IPS DF 6.9 (cell line): ENCODE measurements around the gene CYB5R4.
"Not testable (repeated sequence)": the region's sequence is repeated elsewhere in the genome, so short reads cannot be mapped to it uniquely, and the experiment has no call there.

Source experiments
- DNase-seq: peaks from one replicate; pipeline ENCODE4 v3.0.0-alpha.2; 2013; ENCODE audit warnings: low read depth, low spot score
- H3K27ac ChIP-seq: one replicate; pipeline ENCODE4 v1.5.1; 2013; ENCODE audit warnings: low read length, control low read depth
- H3K27me3 ChIP-seq: 2 replicates; pipeline ENCODE4 v1.6.1; 2013; ENCODE audit warnings: mild to moderate bottlenecking, low read length; ENCODE audit not compliant: control insufficient read depth, insufficient read depth
- H3K36me3 ChIP-seq: 2 replicates; pipeline ENCODE4 v1.6.1; 2013; ENCODE audit warnings: low read length; ENCODE audit not compliant: control insufficient read depth, insufficient read depth
- H3K4me1 ChIP-seq: 2 replicates; pipeline ENCODE4 v1.6.1; 2013; ENCODE audit warnings: low read length; ENCODE audit not compliant: control insufficient read depth, insufficient read depth
- H3K4me3 ChIP-seq: 2 replicates; pipeline ENCODE4 v1.5.1; 2013; ENCODE audit warnings: mild to moderate bottlenecking, low read length
- H3K9me3 ChIP-seq: 2 replicates; pipeline ENCODE4 v1.6.1; 2013; ENCODE audit warnings: low read length, inconsistent platforms; ENCODE audit not compliant: control insufficient read depth, insufficient read depth
- WGBS: extraction: QIAGEN DNeasy Blood & Tissue Kit; methylation state at CpG from one replicate; pipeline ENCODE4 v1.1.7; 2013; ENCODE audit warnings: mixed read lengths, missing lambda C conversion rate; ENCODE audit not compliant: insufficient read length, insufficient coverage; 5-methylcytosine and 5-hydroxymethylcytosine counted together

The CYB5R4 gene

DNA sequence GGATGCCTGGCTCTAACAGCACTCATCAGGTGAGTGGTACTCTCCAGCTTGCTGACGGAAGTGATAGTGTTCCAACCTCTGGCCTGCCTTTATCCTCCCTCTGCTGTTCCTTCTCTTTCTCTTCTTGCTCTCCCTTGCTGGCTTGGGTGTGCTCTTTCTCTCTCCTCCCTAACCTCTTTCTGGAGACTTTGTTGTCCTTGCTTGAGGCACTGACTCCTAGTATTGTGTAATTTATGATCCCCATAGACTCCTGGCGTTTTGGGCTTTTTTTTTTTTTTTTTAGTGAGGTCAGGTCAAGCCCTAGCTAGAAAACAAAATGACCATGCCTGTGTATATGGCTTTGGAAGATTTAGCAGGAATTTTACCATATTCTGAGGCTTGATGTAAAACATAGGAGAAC, 89.4 kb downstream of the CYB5R4 start:
- WGBS: no CpG with 5 or more reads among the region's 2 CpGs
- H3K36me3 ChIP-seq: no peaks in the 10 kb centered on the region
- DNase-seq: no peak
- no peaks in the 10 kb centered on the region for H3K9me3 ChIP-seq
- H3K4me1 ChIP-seq: no peaks in the 10 kb centered on the region
- H3K27me3 ChIP-seq: no peaks in the 10 kb centered on the region
- H3K4me3 ChIP-seq: no peak overlapping the region
- H3K27ac ChIP-seq: no peak overlapping the region

DNA sequence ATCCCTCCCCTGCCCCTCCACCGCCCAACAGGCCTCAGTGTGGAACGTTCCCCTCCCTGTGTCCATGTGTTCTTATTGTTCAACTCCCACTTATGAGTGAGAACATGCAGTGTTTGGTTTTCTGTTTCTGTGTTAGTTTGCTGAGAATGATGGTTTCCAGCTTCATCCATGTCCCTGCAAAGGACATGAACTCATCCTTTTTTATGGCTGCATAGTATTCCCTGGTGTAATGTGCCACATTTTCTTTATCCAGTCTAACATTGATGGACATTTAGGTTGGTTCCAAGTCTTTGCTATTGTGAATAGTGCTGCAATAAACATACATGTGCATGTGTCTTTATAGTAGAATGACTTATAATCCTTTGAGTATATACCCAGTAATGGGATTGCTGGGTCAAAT, 91.9 kb downstream of the CYB5R4 start:
- H3K27ac ChIP-seq, H3K4me1 ChIP-seq, H3K36me3 ChIP-seq, H3K4me3 ChIP-seq, DNase-seq, H3K9me3 ChIP-seq, H3K27me3 ChIP-seq: not testable (repeated sequence)
- no CpG with 5 or more reads among the region's 2 CpGs for WGBS

DNA sequence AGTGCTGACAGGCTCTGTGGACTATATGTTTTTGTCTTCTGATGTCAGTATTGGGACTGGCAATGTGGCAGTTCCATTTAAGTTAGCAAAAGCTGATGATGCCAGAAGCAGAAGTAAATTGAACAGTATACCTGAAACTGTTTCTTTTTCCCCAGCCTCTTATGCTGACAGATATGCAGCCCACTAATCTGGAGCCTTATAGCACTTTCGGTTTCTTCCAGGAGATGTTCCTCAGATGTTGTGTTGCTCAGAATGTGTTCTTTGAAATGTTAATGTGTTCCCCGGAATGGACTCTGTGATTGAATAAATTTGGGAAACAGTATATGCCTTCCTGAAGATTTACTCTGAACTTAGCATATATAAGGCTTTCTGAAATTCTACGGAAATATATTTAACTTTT, 93.3 kb downstream of the CYB5R4 start:
- DNase-seq: no peak
- H3K36me3 ChIP-seq: no peaks in the 10 kb centered on the region
- H3K4me3 ChIP-seq: no peak overlapping the region
- H3K9me3 ChIP-seq: no peaks in the 10 kb centered on the region
- no CpG with 5 or more reads among the region's 3 CpGs for WGBS
- no peaks in the 10 kb centered on the region for H3K4me1 ChIP-seq
- H3K27me3 ChIP-seq: no peaks in the 10 kb centered on the region
- no peak overlapping the region for H3K27ac ChIP-seq

DNA sequence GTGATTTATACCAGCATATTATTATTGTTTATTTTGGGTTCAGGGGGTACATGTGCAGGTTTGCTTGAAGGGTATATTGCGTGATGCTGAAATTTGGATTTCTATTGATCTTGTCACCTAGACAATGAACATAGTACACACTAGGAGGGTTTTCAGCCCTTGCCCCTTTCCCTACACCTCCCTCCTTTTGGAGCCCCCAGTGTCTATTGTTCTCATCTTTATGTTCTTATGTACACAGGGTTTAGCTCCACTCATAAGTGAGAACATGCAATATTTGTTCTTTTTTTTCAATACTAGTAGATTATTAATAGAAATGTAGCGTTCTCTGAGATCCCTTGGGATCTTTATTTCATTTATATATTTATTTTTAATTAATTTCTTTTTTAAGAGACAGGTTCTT, 94.9 kb downstream of the CYB5R4 start:
- H3K9me3 ChIP-seq: no peaks in the 10 kb centered on the region
- no peaks in the 10 kb centered on the region for H3K27me3 ChIP-seq
- H3K36me3 ChIP-seq: no peaks in the 10 kb centered on the region
- no CpG with 5 or more reads among the region's 2 CpGs for WGBS
- no peak overlapping the region for H3K4me3 ChIP-seq
- no peak overlapping the region for H3K27ac ChIP-seq
- no peak for DNase-seq
- no peaks in the 10 kb centered on the region for H3K4me1 ChIP-seq

DNA sequence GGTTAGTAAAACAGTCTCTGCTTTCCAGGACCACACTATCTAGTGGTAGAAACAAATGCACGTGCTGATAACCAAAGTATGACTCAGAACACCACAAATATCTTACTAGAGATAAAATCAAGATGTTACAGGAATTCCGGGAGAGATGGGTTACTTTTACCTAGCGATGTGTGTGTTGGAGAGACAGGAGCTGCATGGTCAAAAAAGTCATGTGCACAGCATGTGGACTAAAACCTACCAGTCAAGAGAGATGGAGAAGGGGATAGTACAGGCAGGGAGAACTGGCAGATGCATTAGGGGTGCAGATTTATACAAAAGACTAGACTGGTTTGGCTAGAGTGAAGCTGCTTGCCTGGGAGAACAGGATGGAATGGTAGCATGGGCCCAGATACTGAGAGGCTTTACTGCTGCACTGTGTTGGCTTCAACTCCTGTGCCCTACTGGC, 98.8 kb downstream of the CYB5R4 start:
- Histone ChIP-seq H3K4me1 (no peaks in the 10 kb centered on the region), H3K36me3 (no peaks in the 10 kb centered on the region), H3K27me3 (no peaks in the 10 kb centered on the region), H3K9me3 (no peaks in the 10 kb centered on the region), H3K4me3 (no peak overlapping the region), H3K27ac (no peak overlapping the region)
- no peak for DNase-seq
- no CpG with 5 or more reads among the region's 3 CpGs for WGBS

DNA sequence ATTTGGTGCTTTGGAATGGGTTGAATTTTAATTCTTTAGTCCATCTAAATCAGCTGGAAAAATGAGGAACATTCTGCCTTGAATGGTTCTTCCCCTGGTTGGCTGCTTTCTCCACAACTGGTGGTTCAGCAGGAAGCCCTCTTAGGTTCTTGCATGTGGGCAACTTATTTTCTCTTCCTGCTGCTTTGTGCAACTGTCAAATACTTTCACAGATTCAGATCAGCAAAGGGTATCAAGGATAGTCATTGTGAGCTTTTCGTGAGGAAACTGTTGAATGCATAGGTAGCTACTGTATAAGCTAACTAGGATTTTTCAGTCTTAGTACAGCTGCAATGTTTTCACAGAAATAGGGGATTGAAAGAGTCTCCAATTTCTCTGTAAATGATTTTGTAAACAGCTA, 101.2 kb downstream of the CYB5R4 start:
- Histone ChIP-seq H3K27ac (no peak overlapping the region), H3K27me3 (no peaks in the 10 kb centered on the region), H3K36me3 (no peaks in the 10 kb centered on the region), H3K4me1 (no peaks in the 10 kb centered on the region), H3K4me3 (no peak overlapping the region), H3K9me3 (no peaks in the 10 kb centered on the region)
- no CpG with 5 or more reads among the region's 1 CpG for WGBS
- no peak for DNase-seq

DNA sequence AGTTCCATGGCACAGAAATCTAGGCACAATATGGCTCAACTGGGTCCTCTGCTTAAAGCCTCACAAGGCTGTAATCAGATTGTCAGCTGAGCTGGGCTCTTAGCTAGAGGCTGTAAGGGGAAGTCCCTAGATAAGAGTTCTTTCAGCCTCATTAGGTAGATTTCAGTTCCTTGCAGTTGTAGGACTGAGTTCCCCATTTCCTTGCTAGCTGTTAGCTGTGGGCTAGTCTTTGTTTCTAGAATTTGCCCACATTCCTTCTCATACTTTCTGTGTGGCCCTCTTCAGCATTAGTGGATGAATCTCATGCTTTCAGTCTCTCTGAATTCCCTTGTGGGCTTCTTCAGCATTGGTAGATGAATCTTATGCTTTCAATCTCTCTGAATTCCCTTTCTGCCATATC, 103.1 kb downstream of the CYB5R4 start:
- Histone ChIP-seq H3K9me3 (no peaks in the 10 kb centered on the region), H3K4me3 (no peak overlapping the region), H3K4me1 (no peaks in the 10 kb centered on the region), H3K27me3 (no peaks in the 10 kb centered on the region), H3K36me3 (no peaks in the 10 kb centered on the region), H3K27ac (no peak overlapping the region)
- no peak for DNase-seq

DNA sequence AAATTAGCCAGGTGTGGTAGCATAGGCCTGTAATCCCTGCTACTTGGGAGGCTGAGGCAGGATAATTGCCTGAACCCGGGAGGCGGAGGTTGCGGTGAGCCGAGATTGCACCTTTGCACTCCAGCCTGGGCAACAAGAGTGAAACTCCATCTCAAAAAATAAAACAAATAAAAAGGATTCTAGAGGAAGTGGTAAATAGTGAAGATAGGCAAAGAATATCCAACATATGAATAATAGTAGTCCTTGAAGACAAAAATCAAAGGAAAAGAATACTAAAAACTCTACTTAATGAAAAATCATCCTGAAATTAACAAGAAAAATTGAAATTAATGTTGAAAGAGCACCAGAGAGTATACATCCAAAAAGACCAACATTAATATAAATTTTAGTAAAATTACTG, 107.0 kb downstream of the CYB5R4 start:
- no peaks in the 10 kb centered on the region for H3K27me3 ChIP-seq
- H3K9me3 ChIP-seq: no peaks in the 10 kb centered on the region
- H3K4me1 ChIP-seq: no peaks in the 10 kb centered on the region
- H3K4me3 ChIP-seq: no peak overlapping the region
- no peaks in the 10 kb centered on the region for H3K36me3 ChIP-seq
- no peak for DNase-seq
- H3K27ac ChIP-seq: no peak overlapping the region
- WGBS: no CpG with 5 or more reads among the region's 4 CpGs

DNA sequence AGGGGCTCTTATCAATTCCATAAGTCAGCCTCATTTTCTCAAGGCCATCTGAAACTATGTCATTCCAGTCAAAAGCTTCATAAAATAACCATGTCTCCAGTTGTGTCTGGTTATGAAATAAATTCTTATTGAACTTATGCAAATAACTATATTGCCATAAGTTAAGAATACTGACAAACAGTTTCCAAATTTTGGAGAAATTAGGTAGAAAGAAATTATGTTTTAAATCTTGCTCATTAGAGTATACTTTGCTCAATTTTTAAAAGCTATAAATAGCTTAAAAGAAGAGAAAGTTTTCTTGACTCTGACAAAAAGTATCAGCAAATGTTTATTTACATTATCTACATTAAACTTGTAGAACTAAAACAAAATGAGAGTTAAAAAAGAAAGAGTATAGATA, 111.1 kb downstream of the CYB5R4 start:
- DNase-seq: no peak
- H3K4me3 ChIP-seq: no peak overlapping the region
- no peak overlapping the region for H3K27ac ChIP-seq
- H3K36me3 ChIP-seq: no peaks in the 10 kb centered on the region
- no peaks in the 10 kb centered on the region for H3K4me1 ChIP-seq
- no peaks in the 10 kb centered on the region for H3K27me3 ChIP-seq
- no peaks in the 10 kb centered on the region; the same call in 1 of the 2 replicates for H3K9me3 ChIP-seq

DNA sequence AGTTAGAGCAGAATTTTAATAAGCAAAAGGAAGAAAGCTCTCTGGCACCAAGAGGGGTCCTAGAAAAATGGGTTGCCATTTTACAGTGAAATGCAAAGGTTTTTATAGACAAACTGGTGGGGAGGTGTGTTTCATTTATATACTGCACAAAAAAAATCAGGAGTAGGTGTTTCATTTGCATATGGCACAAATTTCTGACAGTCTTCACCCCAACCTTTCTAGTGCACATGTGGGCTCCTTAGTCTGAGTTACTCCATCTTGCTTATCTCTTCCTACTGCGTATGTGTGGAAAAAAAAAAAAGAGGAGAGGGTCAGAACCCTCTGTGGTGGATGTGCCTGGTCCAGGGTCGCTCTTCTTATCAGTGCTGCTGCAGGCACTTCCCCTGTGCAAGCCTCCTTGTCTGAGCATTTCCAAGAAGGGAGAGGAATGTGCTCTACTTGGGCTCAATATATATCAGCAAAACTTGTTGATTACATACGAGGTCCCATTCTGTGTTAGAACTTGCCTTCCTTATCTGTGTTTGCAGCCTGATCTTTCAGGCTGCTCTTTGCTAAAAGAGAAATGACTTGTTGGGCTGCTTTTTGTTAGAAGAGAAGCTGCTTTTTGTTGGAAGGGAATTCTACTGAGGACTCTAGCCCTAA, 115.0 kb downstream of the CYB5R4 start:
- Histone ChIP-seq H3K27me3 (no peaks in the 10 kb centered on the region), H3K27ac (no peak overlapping the region), H3K4me3 (no peak overlapping the region), H3K4me1 (peaks cover 3% of the 10 kb centered on the region), H3K36me3 (no peaks in the 10 kb centered on the region), H3K9me3 (no peaks in the 10 kb centered on the region; the same call in 1 of the 2 replicates)
- no CpG with 5 or more reads among the region's 3 CpGs for WGBS
- DNase-seq: no peak

DNA sequence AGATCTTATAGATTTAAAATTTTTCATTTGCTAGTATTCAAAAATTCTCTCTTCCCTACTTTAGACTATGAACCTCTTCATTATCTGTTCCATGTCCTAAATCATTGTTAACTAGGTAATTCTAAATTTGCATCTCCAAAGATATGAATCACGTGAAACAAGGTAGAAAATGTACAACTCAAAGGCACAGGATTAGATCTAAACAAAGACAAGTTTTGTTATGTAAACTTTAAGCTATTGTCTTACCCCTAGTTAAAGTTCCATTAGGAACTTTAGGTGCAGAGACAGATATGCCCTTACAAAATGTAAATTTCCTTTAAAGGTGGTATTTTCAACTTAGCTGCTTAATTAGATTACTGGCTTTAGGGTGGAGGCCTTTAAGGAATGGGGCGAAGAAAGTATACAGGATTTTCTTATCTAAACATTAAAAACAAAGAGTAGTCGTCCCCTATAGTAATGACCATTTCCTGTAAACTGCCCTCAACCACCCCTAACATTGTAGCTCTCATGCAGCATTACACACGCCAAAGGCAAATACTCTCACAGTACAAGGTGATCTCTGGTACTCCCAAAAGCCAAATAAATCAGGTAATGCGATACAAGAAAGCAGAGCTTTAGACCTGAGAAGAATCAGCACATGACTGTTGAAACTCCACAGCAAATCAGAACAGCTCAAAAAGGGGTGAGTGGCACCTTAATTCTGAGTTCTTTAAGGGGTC, 116.7 kb downstream of the CYB5R4 start:
- Histone ChIP-seq H3K4me3 (no peak overlapping the region), H3K36me3 (no peaks in the 10 kb centered on the region)

More for the DNA sequence above, 116.7 kb downstream of the CYB5R4 start:
- Histone ChIP-seq H3K9me3 (no peaks in the 10 kb centered on the region; the same call in 1 of the 2 replicates), H3K4me1 (peaks cover 3% of the 10 kb centered on the region), H3K27me3 (no peaks in the 10 kb centered on the region), H3K27ac (no peak overlapping the region)
- no peak for DNase-seq
- no CpG with 5 or more reads among the region's 5 CpGs for WGBS
